GM23338 (cell line): ENCODE data around the gene LBX1.

ENCODE experiments used
- CREB1 ChIP-seq: fragments of 250-450 bp; sonication (Bioruptor Pico); IDR thresholded peaks from 2 replicates; pipeline ENCODE4 v1.5.0; 2020; ENCODE audit warnings: low read depth, mild to moderate bottlenecking, moderate library complexity
- EZH2 ChIP-seq: fragments of 200-600 bp; sonication (generic); IDR thresholded peaks from one replicate; pipeline ENCODE4 v1.8.0; 2017; ENCODE audit warnings: antibody characterized with exemption, mild to moderate bottlenecking, low read depth; ENCODE audit not compliant: unreplicated experiment
- EZH2phosphoT487 ChIP-seq: fragments of 200-600 bp; sonication (generic); IDR thresholded peaks from one replicate; pipeline ENCODE4 v1.8.1; 2018; ENCODE audit warnings: antibody characterized with exemption; ENCODE audit not compliant: unreplicated experiment
- JUNB ChIP-seq: IDR thresholded peaks from one replicate; pipeline ENCODE4 v1.6.1; 2016; ENCODE audit warnings: antibody characterized with exemption; ENCODE audit not compliant: unreplicated experiment
- POLR2AphosphoS5 ChIP-seq: IDR thresholded peaks from 2 replicates; pipeline ENCODE4 v1.6.1; 2016; ENCODE audit warnings: antibody characterized with exemption, low read depth
- ZNF114 ChIP-seq: fragments of 250-450 bp; sonication (Bioruptor Pico); IDR thresholded peaks from 2 replicates; pipeline ENCODE4 v1.5.0; 2020; ENCODE audit warnings: mild to moderate bottlenecking, moderate library complexity
- ZNF331 ChIP-seq: fragments of 250-450 bp; sonication (Bioruptor Pico); IDR thresholded peaks from 2 replicates; pipeline ENCODE4 v1.5.0; 2020; ENCODE audit warnings: low read depth, mild to moderate bottlenecking, moderate library complexity
- TF ChIP-seq, protein P1 (sequence below), 2 experiments: fragments of 200-600 bp in 1 of 2; sonication (generic) in 1 of 2; conservative IDR thresholded peaks; 2 replicates each; pipeline versions ENCODE4 v1.5.1 to v1.6.1; 2016 to 2017; ENCODE audit warnings: antibody characterized with exemption in 2 of 2, low read depth in 2 of 2, mild to moderate bottlenecking in 2 of 2, moderate library complexity in 1 of 2
- TF ChIP-seq, protein P2 (sequence below): IDR thresholded peaks from one replicate; pipeline ENCODE4 v1.6.1; 2018; ENCODE audit warnings: antibody characterized with exemption; ENCODE audit not compliant: unreplicated experiment
- TF ChIP-seq, protein P3 (sequence below): IDR thresholded peaks from 2 replicates; pipeline ENCODE4 v1.6.1; 2016; ENCODE audit warnings: antibody characterized with exemption

DNA sequence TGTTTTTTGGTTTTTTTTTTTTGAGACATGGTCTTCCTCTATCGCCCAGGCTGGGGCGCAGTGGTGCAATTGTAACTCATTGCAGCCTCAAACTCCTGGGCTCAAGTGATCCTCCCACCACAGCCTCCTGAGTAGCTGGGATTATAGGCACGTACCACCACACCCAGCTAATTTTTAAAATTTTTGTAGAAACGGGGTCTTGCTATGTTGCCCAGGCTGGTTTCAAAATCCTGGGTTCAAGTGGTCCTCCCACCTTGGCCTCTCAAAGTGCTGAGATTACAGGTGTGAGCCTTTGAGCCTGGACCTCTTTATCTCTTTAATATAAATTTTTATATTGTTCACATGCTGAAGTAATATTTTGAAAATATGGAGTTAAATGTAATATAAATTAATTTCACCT lies 28.2 kb upstream of the LBX1 start:
- TF ChIP-seq ZNF114 (CRISPR knock-in tag), result no peak
- TF ChIP-seq, protein P1, sequence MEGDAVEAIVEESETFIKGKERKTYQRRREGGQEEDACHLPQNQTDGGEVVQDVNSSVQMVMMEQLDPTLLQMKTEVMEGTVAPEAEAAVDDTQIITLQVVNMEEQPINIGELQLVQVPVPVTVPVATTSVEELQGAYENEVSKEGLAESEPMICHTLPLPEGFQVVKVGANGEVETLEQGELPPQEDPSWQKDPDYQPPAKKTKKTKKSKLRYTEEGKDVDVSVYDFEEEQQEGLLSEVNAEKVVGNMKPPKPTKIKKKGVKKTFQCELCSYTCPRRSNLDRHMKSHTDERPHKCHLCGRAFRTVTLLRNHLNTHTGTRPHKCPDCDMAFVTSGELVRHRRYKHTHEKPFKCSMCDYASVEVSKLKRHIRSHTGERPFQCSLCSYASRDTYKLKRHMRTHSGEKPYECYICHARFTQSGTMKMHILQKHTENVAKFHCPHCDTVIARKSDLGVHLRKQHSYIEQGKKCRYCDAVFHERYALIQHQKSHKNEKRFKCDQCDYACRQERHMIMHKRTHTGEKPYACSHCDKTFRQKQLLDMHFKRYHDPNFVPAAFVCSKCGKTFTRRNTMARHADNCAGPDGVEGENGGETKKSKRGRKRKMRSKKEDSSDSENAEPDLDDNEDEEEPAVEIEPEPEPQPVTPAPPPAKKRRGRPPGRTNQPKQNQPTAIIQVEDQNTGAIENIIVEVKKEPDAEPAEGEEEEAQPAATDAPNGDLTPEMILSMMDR (conservative IDR thresholded peaks at IDR 0.05; ENCODE audit: low read depth in 2 of 2), result peak in 1 of 2 experiments; percentile 17; a peak in 1 of 4 replicates
- no peak for TF ChIP-seq EZH2
- TF ChIP-seq, protein P2, sequence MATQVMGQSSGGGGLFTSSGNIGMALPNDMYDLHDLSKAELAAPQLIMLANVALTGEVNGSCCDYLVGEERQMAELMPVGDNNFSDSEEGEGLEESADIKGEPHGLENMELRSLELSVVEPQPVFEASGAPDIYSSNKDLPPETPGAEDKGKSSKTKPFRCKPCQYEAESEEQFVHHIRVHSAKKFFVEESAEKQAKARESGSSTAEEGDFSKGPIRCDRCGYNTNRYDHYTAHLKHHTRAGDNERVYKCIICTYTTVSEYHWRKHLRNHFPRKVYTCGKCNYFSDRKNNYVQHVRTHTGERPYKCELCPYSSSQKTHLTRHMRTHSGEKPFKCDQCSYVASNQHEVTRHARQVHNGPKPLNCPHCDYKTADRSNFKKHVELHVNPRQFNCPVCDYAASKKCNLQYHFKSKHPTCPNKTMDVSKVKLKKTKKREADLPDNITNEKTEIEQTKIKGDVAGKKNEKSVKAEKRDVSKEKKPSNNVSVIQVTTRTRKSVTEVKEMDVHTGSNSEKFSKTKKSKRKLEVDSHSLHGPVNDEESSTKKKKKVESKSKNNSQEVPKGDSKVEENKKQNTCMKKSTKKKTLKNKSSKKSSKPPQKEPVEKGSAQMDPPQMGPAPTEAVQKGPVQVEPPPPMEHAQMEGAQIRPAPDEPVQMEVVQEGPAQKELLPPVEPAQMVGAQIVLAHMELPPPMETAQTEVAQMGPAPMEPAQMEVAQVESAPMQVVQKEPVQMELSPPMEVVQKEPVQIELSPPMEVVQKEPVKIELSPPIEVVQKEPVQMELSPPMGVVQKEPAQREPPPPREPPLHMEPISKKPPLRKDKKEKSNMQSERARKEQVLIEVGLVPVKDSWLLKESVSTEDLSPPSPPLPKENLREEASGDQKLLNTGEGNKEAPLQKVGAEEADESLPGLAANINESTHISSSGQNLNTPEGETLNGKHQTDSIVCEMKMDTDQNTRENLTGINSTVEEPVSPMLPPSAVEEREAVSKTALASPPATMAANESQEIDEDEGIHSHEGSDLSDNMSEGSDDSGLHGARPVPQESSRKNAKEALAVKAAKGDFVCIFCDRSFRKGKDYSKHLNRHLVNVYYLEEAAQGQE, result no peak
- no peak for TF ChIP-seq POLR2AphosphoS5
- no peak for TF ChIP-seq EZH2phosphoT487
- TF ChIP-seq ZNF331, result no peak
- TF ChIP-seq, protein P3, sequence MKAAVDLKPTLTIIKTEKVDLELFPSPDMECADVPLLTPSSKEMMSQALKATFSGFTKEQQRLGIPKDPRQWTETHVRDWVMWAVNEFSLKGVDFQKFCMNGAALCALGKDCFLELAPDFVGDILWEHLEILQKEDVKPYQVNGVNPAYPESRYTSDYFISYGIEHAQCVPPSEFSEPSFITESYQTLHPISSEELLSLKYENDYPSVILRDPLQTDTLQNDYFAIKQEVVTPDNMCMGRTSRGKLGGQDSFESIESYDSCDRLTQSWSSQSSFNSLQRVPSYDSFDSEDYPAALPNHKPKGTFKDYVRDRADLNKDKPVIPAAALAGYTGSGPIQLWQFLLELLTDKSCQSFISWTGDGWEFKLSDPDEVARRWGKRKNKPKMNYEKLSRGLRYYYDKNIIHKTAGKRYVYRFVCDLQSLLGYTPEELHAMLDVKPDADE, result no peak
- no peak for TF ChIP-seq JUNB
- TF ChIP-seq CREB1 (CRISPR knock-in tag), result no peak
